Tibial nerve (tissue), 4 donors: ENCODE data around the gene B9D2. TPM values are rescaled to one million over a fixed set of nuclear protein-coding genes. Genes with fewer than 3 reads are reported as not detected.

ENCODE experiments used
- DNase-seq, 2 donors: peaks; one replicate each; pipeline ENCODE4 v3.0.0-alpha.2; 2019; ENCODE audit warnings: low spot score in 2 of 2
- H3K27ac ChIP-seq, 4 donors: fragments of 200-600 bp; sonication (generic) in 3 of 4; one replicate each; pipeline ENCODE4 v1.5.1; 2017 to 2019; ENCODE audit warnings: mild to moderate bottlenecking in 1 of 4
- H3K27me3 ChIP-seq, 2 donors: fragments of 200-600 bp; sonication (generic) in 1 of 2; one replicate each; pipeline versions ENCODE4 v1.5.1 to v1.6.0; 2017 to 2019
- H3K36me3 ChIP-seq, 3 donors: fragments of 200-600 bp; sonication (generic); one replicate each; pipeline ENCODE4 v1.5.1; 2018 to 2019
- H3K4me1 ChIP-seq, 4 donors: fragments of 200-600 bp; sonication (generic) in 3 of 4; one replicate each; pipeline ENCODE4 v1.5.1; 2017 to 2019
- H3K4me3 ChIP-seq, 4 donors: fragments of 200-600 bp; sonication (generic) in 3 of 4; one replicate each; pipeline ENCODE4 v1.5.1; 2017 to 2019; ENCODE audit warnings: mild to moderate bottlenecking in 1 of 4, moderate library complexity in 1 of 4
- H3K9me3 ChIP-seq, 4 donors: fragments of 200-600 bp; sonication (generic) in 3 of 4; one replicate each; pipeline ENCODE4 v1.5.1; 2017 to 2019
- EP300 ChIP-seq, 2 donors: sonication (generic); formaldehyde crosslinking; IDR thresholded peaks; one replicate each; pipeline ENCODE4 v1.6.1; 2017; ENCODE audit warnings: antibody characterized with exemption in 2 of 2, mild to moderate bottlenecking in 1 of 2
- POLR2A ChIP-seq, 2 donors: fragments of 450-650 bp; IDR thresholded peaks; one replicate each; pipeline ENCODE4 v1.6.1; 2017; ENCODE audit warnings: antibody characterized with exemption in 2 of 2, mild to moderate bottlenecking in 2 of 2, moderate library complexity in 2 of 2
- WGBS, 2 donors: methylation state at CpG; one replicate each; pipeline ENCODE4 v1.1.5; 2018; 5-methylcytosine and 5-hydroxymethylcytosine counted together
- total RNA-seq, 4 donors: library from RNA; depleted of rRNA; stranded (reverse); fragments of >200 nt; gene quantifications; one replicate each; pipeline ENCODE4 v1.1.0, GENCODE V29; 2016
- TF ChIP-seq, protein P1 (sequence below), 5 experiments: fragments of 200-600 bp in 3 of 5; fragments of 450-650 bp in 2 of 5; sonication (generic) in 3 of 5; IDR thresholded peaks; one replicate each; pipeline ENCODE4 v1.5.1; 2016 to 2019; ENCODE audit warnings: antibody characterized with exemption in 5 of 5, mild to moderate bottlenecking in 3 of 5, moderate library complexity in 2 of 5

The B9D2 gene, protein sequence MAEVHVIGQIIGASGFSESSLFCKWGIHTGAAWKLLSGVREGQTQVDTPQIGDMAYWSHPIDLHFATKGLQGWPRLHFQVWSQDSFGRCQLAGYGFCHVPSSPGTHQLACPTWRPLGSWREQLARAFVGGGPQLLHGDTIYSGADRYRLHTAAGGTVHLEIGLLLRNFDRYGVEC
- 1 to 10 TPM in 3 of 4 donors, under 1 TPM in 1; 0.87 to 8.2 (median 3.6) TPM for total RNA-seq

DNA sequence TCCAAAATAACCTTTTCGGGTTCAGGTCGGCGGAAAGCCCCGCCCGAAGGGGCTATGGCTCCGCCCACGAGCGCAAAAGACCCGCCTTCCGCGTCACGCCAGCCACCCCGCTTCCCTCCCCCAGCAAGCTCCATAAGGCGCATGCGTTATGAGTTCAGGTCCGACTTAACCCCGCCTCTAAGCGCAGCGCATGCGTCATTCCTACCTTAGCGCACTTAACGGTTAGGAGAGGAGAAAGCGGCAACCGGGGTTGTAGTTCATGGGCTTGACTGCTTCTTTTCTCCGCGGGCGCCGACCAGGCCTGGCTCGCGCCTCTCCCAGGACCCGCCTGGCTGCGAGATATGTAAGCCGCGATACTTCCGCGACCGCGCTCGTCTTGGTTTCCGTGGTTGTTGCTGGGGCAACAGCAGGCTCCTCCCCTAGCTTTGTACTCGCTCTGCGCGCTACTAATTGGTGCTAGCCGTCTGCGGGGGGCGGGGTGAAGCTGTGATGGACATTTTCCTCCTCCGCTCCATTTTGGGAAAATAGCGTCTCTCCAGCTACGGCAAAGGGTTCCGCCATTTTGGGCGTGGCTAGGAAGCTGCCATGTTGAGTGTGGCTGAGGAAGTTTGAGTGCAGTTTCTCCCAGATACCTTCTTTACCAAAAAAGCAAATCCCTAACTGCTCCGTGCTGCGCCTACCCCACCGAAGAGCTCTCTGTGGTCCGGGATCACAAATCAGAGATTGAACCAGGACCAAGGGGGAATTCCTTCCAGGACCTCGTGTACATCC is at the start of gene B9D2:
Gene B9D2, minus strand, starts transcription at position 397 of the 771 bp plus-strand sequence. CDS start 630 bp downstream, outside the sequence.
- WGBS, 2 donors, result 1 to 2% methylated on average over 50 to 53 of the region's 56 CpGs
- peak within 1 kb of the TSS; percentile 95 to 100 (median 98) for H3K27ac ChIP-seq
- H3K27me3 ChIP-seq, result no peaks in the 10 kb centered on the region
- peaks cover 0 to 21% (median 9%) of the 10 kb centered on the region in 4 donors for H3K4me1 ChIP-seq
- peak; percentile 97 to 98 for DNase-seq
- H3K36me3 ChIP-seq, result no peaks in the 10 kb centered on the region
- TF ChIP-seq POLR2A (IDR thresholded peaks at IDR 0.05), result peak; percentile 42 to 84
- TF ChIP-seq, protein P1, sequence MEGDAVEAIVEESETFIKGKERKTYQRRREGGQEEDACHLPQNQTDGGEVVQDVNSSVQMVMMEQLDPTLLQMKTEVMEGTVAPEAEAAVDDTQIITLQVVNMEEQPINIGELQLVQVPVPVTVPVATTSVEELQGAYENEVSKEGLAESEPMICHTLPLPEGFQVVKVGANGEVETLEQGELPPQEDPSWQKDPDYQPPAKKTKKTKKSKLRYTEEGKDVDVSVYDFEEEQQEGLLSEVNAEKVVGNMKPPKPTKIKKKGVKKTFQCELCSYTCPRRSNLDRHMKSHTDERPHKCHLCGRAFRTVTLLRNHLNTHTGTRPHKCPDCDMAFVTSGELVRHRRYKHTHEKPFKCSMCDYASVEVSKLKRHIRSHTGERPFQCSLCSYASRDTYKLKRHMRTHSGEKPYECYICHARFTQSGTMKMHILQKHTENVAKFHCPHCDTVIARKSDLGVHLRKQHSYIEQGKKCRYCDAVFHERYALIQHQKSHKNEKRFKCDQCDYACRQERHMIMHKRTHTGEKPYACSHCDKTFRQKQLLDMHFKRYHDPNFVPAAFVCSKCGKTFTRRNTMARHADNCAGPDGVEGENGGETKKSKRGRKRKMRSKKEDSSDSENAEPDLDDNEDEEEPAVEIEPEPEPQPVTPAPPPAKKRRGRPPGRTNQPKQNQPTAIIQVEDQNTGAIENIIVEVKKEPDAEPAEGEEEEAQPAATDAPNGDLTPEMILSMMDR (IDR thresholded peaks at IDR 0.05), result no peak
- TF ChIP-seq EP300 (IDR thresholded peaks at IDR 0.05), result peak; percentile 94 to 99
- no peaks in the 10 kb centered on the region for H3K9me3 ChIP-seq
- peak within 1 kb of the TSS; percentile 53 to 87 (median 86) for H3K4me3 ChIP-seq

DNA sequence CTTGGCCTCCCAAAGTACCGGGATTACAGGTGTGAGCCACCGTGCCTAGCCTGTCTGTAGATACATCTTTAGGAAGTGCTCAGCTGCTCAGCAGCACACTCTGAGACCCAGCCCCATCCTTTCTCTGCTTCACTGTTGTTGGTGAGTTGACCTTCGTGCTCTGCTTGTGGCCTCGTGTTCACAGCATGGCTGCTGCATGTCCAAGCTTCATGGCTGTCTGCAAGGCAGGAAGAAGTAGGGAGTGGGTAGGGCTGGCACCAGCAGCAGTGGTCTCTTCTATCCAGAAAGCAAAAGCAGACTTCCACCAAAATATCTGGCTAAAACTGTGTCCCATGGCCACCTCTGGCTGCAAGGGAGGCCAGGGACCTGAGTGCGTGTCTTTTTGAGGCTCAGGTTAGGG is 49.0 kb upstream of the B9D2 start:
- WGBS, 2 donors, result 89 to 98% methylated on average over 5 of the region's 5 CpGs
- Histone ChIP-seq H3K4me3 (no peak overlapping the region), H3K9me3 (no peaks in the 10 kb centered on the region), H3K4me1 (peaks cover 0 to 36% (median 8%) of the 10 kb centered on the region in 4 donors), H3K27ac (peak overlapping the region in 1 of 4 donors; percentile 59), H3K27me3 (no peaks in the 10 kb centered on the region), H3K36me3 (peaks cover 0 to 72% (median 31%) of the 10 kb centered on the region in 3 donors)
- no peak for DNase-seq
- TF ChIP-seq, protein P1 (IDR thresholded peaks at IDR 0.05), result no peak
- TF ChIP-seq EP300 (IDR thresholded peaks at IDR 0.05) (no peak), POLR2A (IDR thresholded peaks at IDR 0.05) (no peak)

DNA sequence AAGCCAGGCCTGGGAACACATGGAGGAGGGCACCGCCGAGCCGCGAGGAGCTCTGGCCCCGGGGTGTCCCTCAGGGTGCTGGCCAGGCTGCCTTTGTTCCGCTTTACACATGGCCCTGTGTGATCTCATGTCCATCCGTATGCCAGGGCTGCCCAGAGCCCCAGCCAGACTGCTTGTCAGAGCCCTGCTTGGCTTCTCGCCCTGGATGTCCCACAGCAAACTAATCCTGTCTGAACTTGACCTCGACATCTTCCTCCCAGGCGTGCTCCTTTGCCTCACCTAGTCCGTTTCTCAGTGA is 48.0 kb upstream of the B9D2 start:
- TF ChIP-seq, protein P1 (IDR thresholded peaks at IDR 0.05), result no peak
- no peak for TF ChIP-seq POLR2A (IDR thresholded peaks at IDR 0.05)
- TF ChIP-seq EP300 (IDR thresholded peaks at IDR 0.05), result no peak
- Histone ChIP-seq H3K27me3 (no peaks in the 10 kb centered on the region), H3K4me3 (no peak overlapping the region), H3K4me1 (peaks cover 0 to 41% (median 8%) of the 10 kb centered on the region in 4 donors), H3K27ac (peak overlapping the region in 2 of 4 donors; percentile 16 to 59), H3K9me3 (no peaks in the 10 kb centered on the region), H3K36me3 (peaks cover 0 to 63% (median 29%) of the 10 kb centered on the region in 3 donors)
- 26 to 44% methylated on average over 10 to 11 of the region's 11 CpGs for WGBS, 2 donors
- no peak for DNase-seq

DNA sequence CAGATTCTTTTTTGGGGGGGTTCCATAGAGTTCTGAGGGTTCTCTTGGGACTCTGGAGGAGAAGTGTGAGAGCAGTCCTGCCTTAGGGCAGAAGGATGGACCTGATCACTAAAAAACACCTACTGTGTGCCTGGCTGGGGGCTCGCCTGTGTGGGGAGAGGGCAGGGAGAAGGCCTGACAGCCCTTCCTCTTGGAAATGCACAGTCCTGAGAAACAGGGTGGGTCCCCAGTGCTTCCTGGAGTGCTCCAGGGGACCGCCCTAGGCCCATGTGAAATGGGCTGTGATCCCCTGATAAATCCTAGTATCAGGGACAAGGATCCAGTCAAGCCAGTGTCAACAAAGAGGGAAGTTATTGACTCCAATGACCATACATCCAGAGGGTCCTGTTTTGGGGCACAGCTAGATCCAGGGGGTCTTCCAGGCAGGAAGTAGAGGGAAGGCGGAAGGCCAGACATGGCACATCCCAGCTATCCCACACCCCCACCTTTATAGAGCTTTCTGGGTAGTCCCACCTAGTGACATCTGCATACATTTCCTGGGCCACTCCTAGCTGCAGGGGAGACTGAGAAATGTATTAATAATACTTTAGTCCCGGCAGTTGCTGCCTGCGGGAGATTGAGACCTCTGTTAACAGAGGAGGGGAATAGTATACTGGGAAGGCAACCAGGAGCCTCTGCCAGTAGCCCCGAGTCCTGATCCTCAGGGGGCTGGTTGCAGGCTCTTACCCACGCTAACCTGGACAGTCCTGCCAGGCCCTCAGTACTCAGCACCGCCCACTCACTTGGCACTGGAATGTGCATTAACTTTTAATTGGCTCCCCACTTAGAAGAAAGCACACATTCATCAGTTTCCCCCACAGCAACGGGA is 47.4 kb upstream of the B9D2 start:
- Histone ChIP-seq H3K27me3 (no peaks in the 10 kb centered on the region), H3K4me3 (no peak overlapping the region), H3K27ac (peak overlapping the region in 2 of 4 donors; percentile 47 to 59), H3K4me1 (peaks cover 0 to 47% (median 8%) of the 10 kb centered on the region in 4 donors), H3K9me3 (no peaks in the 10 kb centered on the region), H3K36me3 (peaks cover 0 to 58% (median 23%) of the 10 kb centered on the region in 3 donors)
- no peak for DNase-seq
- WGBS, 2 donors, result 52 to 54% methylated on average over 9 of the region's 9 CpGs
- no peak for TF ChIP-seq EP300 (IDR thresholded peaks at IDR 0.05)
- no peak for TF ChIP-seq POLR2A (IDR thresholded peaks at IDR 0.05)
- TF ChIP-seq, protein P1 (IDR thresholded peaks at IDR 0.05), result no peak
